Fibroblast of lung (primary cell): ENCODE results near the gene RPS15. TPM values are rescaled to one million over a fixed set of nuclear protein-coding genes. Genes with fewer than 3 reads are reported as not detected.

ENCODE experiments used
- DNase-seq, 2 donors: peaks; one replicate each; pipeline versions ENCODE4 v3.0.0 to v3.0.0-alpha.2; 2010; ENCODE audit warnings: low read depth in 2 of 2
- H2AFZ ChIP-seq: 2 replicates; pipeline ENCODE4 v1.5.1; 2012; ENCODE audit warnings: low read length, control low read depth, inconsistent platforms
- H3K27ac ChIP-seq: 2 replicates; pipeline ENCODE4 v1.5.1; 2011; ENCODE audit warnings: low read length, control low read depth; ENCODE audit not compliant: insufficient read depth
- H3K27me3 ChIP-seq: 2 replicates; pipeline ENCODE4 v1.5.1; 2011; ENCODE audit warnings: mild to moderate bottlenecking, low read length; ENCODE audit not compliant: control insufficient read depth, insufficient read depth
- H3K36me3 ChIP-seq: 2 replicates; pipeline ENCODE4 v1.5.1; 2011; ENCODE audit warnings: low read length; ENCODE audit not compliant: control insufficient read depth, insufficient read depth
- H3K4me1 ChIP-seq: 2 replicates; pipeline ENCODE4 v1.5.1; 2011; ENCODE audit warnings: low read length; ENCODE audit not compliant: control insufficient read depth, insufficient read depth; ENCODE audit errors: extremely low read depth
- H3K4me2 ChIP-seq: 2 replicates; pipeline ENCODE4 v1.5.1; 2011; ENCODE audit warnings: low read length, control low read depth; ENCODE audit not compliant: insufficient read depth; ENCODE audit errors: extremely low read depth
- H3K4me3 ChIP-seq, 4 experiments: fragments of 200-600 bp in 1 of 4; sonication (generic) in 1 of 4; replicated peaks in 1 of 4; 2 replicates each; pipeline ENCODE4 v1.5.1; 2011 to 2016; ENCODE audit warnings: low read length in 4 of 4, low read depth in 3 of 4, mild to moderate bottlenecking in 3 of 4, control low read depth in 2 of 4, inconsistent platforms in 1 of 4, mixed read lengths in 1 of 4; ENCODE audit not compliant: insufficient read depth in 1 of 4; ENCODE audit errors: control extremely low read depth in 1 of 4
- H3K79me2 ChIP-seq: 2 replicates; pipeline ENCODE4 v1.5.1; 2012; ENCODE audit warnings: mild to moderate bottlenecking, low read length, inconsistent platforms; ENCODE audit not compliant: control insufficient read depth, insufficient read depth
- H3K9ac ChIP-seq: 2 replicates; pipeline ENCODE4 v1.5.1; 2011; ENCODE audit warnings: mild to moderate bottlenecking, low read length, control low read depth; ENCODE audit not compliant: insufficient read depth
- H3K9me3 ChIP-seq: 2 replicates; pipeline ENCODE4 v1.5.1; 2012; ENCODE audit warnings: low read depth, low read length; ENCODE audit not compliant: control insufficient read depth, insufficient read depth
- H4K20me1 ChIP-seq: 2 replicates; pipeline ENCODE4 v1.5.1; 2011; ENCODE audit warnings: low read length; ENCODE audit not compliant: control insufficient read depth, insufficient read depth; ENCODE audit errors: extremely low read depth
- EZH2 ChIP-seq: IDR thresholded peaks from 2 replicates; pipeline ENCODE4 v1.5.1; 2012; ENCODE audit warnings: low read length, control low read depth, mild to moderate bottlenecking; ENCODE audit errors: missing control alignments
- polyA plus RNA-seq, 2 donors: library from polyadenylated mRNA; depleted of rRNA in 1 of 2; stranded (reverse) in 1 of 2; unstranded in 1 of 2; fragments of >200 nt; gene quantifications; 2 replicates each; pipeline ENCODE4 v1.2.1, GENCODE V29; 2011 to 2012; ENCODE audit warnings: missing spikeins in 1 of 2
- total RNA-seq: library from RNA; depleted of rRNA; stranded (reverse); fragments of >200 nt; gene quantifications from 2 replicates; pipeline ENCODE4 v1.2.1, GENCODE V29; 2014
- TF ChIP-seq, protein P1 (sequence below), 2 donors: IDR thresholded peaks in 1 of 2; conservative IDR thresholded peaks in 1 of 2; 1 replicate in 1 of 2; 2 replicates in 1 of 2; pipeline ENCODE4 v1.5.1; 2011 to 2012; ENCODE audit warnings: low read length in 2 of 2, control low read depth in 1 of 2, inconsistent platforms in 1 of 2, low read depth in 1 of 2, mild to moderate bottlenecking in 1 of 2

RPS15 gene
- total and polyA plus RNA-seq, 2 donors (not counting 1 experiment from before 2014, with no cell fraction given) = 369 to 878 TPM

DNA sequence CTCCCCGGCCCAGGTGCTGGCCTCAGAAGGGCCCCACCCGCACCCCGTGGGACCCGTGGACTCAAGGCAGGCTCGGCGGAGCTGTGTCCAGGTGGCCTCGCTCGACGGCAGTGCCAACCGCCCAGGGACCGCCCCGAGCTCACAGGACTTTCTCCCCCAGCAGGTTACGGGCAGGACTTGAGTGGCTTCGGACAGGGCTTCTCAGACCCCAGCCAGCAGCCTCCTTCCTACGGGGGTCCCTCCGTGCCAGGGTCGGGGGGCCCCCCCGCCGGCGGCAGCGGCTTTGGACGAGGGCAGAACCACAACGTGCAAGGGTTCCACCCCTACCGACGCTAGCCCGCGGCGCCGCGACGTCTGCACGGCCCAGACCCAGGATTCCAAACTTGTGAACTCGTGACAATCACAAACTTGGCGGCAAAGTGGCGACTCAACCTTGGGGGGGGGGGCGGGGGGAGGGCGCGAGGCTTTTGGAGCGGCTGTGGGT lies 3.6 kb upstream of the RPS15 start:
- H3K9me3 ChIP-seq = no peaks in the 10 kb centered on the region
- no peaks in the 10 kb centered on the region for H4K20me1 ChIP-seq
- no peak for TF ChIP-seq EZH2
- TF ChIP-seq, protein P1, sequence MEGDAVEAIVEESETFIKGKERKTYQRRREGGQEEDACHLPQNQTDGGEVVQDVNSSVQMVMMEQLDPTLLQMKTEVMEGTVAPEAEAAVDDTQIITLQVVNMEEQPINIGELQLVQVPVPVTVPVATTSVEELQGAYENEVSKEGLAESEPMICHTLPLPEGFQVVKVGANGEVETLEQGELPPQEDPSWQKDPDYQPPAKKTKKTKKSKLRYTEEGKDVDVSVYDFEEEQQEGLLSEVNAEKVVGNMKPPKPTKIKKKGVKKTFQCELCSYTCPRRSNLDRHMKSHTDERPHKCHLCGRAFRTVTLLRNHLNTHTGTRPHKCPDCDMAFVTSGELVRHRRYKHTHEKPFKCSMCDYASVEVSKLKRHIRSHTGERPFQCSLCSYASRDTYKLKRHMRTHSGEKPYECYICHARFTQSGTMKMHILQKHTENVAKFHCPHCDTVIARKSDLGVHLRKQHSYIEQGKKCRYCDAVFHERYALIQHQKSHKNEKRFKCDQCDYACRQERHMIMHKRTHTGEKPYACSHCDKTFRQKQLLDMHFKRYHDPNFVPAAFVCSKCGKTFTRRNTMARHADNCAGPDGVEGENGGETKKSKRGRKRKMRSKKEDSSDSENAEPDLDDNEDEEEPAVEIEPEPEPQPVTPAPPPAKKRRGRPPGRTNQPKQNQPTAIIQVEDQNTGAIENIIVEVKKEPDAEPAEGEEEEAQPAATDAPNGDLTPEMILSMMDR (conservative IDR thresholded peaks at IDR 0.05 in 1 of 2, IDR thresholded peaks at IDR 0.05 in 1 of 2; ENCODE audit: low read depth in 1 of 2, low read length in 2 of 2) = no peak
- H3K36me3 ChIP-seq = peaks cover 33% of the 10 kb centered on the region
- DNase-seq = no peak
- no peak overlapping the region for H2AFZ ChIP-seq
- H3K4me3 ChIP-seq = no peak overlapping the region
- H3K4me1 ChIP-seq = no peaks in the 10 kb centered on the region
- peaks cover 16% of the 10 kb centered on the region for H3K79me2 ChIP-seq
- H3K4me2 ChIP-seq = no peak overlapping the region
- H3K9ac ChIP-seq = no peak overlapping the region
- H3K27ac ChIP-seq = no peak overlapping the region
- H3K27me3 ChIP-seq = no peaks in the 10 kb centered on the region

GRCh38 chr19:1435378-1435989 lies 2.7 kb upstream of the RPS15 start:
- Histone ChIP-seq H3K4me3 (no peak overlapping the region), H2AFZ (no peak overlapping the region), H3K79me2 (peaks cover 24% of the 10 kb centered on the region), H4K20me1 (no peaks in the 10 kb centered on the region), H3K27ac (no peak overlapping the region), H3K9ac (no peak overlapping the region), H3K4me2 (no peak overlapping the region), H3K4me1 (peaks cover 2% of the 10 kb centered on the region), H3K27me3 (no peaks in the 10 kb centered on the region), H3K9me3 (no peaks in the 10 kb centered on the region), H3K36me3 (peaks cover 38% of the 10 kb centered on the region)
- DNase-seq = no peak
- no peak for TF ChIP-seq EZH2
- TF ChIP-seq, protein P1 (conservative IDR thresholded peaks at IDR 0.05 in 1 of 2, IDR thresholded peaks at IDR 0.05 in 1 of 2; ENCODE audit: low read depth in 1 of 2, low read length in 2 of 2) = no peak

DNA sequence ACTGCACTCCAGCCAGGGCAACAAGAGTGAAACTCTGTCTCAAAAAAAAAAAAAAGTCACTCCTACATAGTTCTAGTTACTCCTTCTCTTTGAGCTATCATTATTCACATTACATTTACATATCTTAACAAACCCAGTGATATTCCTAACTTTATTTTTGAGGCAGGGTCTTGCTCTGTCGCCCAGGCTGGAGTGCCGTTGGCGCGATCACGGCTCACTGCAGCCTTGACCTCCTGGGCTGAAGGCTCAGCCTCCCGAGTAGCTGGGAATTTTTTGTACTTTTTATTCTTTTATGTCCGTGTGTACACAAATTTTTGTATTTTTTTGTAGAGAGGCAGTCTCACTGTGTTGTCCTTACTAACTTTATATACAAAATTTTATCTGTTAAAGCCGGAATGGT lies 587 bp upstream of the RPS15 start:
- no peaks in the 10 kb centered on the region for H4K20me1 ChIP-seq
- H3K4me3 ChIP-seq = peak overlapping the region in 1 of 4 experiments; percentile 95
- peaks cover 2% of the 10 kb centered on the region for H3K4me1 ChIP-seq
- no peaks in the 10 kb centered on the region for H3K9me3 ChIP-seq
- peak overlapping the region; percentile 7 for H3K9ac ChIP-seq
- no peak overlapping the region for H3K27ac ChIP-seq
- peaks cover 34% of the 10 kb centered on the region for H3K79me2 ChIP-seq
- H3K27me3 ChIP-seq = no peaks in the 10 kb centered on the region
- peak overlapping the region; percentile 68 for H3K4me2 ChIP-seq
- TF ChIP-seq, protein P1 (conservative IDR thresholded peaks at IDR 0.05 in 1 of 2, IDR thresholded peaks at IDR 0.05 in 1 of 2; ENCODE audit: low read depth in 1 of 2, low read length in 2 of 2) = no peak
- TF ChIP-seq EZH2 = no peak
- no peak for DNase-seq
- peaks cover 48% of the 10 kb centered on the region for H3K36me3 ChIP-seq
- peak overlapping the region; percentile 53 for H2AFZ ChIP-seq
